BLaER1 (cell line): Measurements from ENCODE around the gene GDF15.

Source experiments
- H3K27ac ChIP-seq: shearing (Covaris generic); formaldehyde crosslinking; 2 replicates; pipeline ENCODE4 v1.8.1; 2022
- H3K27me3 ChIP-seq: shearing (Covaris generic); formaldehyde crosslinking; 2 replicates; pipeline ENCODE4 v1.8.1; 2022
- H3K36me3 ChIP-seq: shearing (Covaris generic); formaldehyde crosslinking; 2 replicates; pipeline ENCODE4 v1.8.1; 2022
- H3K4me1 ChIP-seq: shearing (Covaris generic); formaldehyde crosslinking; 2 replicates; pipeline ENCODE4 v1.8.1; 2022
- H3K4me2 ChIP-seq: shearing (Covaris generic); formaldehyde crosslinking; 2 replicates; pipeline ENCODE4 v1.8.1; 2022
- H3K4me3 ChIP-seq: shearing (Covaris generic); formaldehyde crosslinking; 2 replicates; pipeline ENCODE4 v1.8.1; 2022
- H3K9ac ChIP-seq: shearing (Covaris generic); formaldehyde crosslinking; 2 replicates; pipeline ENCODE4 v1.8.1; 2022
- H3K9me3 ChIP-seq: shearing (Covaris generic); formaldehyde crosslinking; 2 replicates; pipeline ENCODE4 v1.8.1; 2022
- H4K20me1 ChIP-seq: shearing (Covaris generic); formaldehyde crosslinking; 2 replicates; pipeline ENCODE4 v1.8.1; 2022
- Cebpa-rat ChIP-seq: shearing (Covaris generic); IDR thresholded peaks from 2 replicates; pipeline ENCODE4 v1.8.1; 2022

GDF15 gene

GRCh38 chr19:18390065-18390907 lies 4.3 kb downstream of the GDF15 start:
- TF ChIP-seq Cebpa-rat, result no peak
- Histone ChIP-seq H3K27me3 (peaks cover 43% of the 10 kb centered on the region; the same call in 1 of the 2 replicates), H3K9ac (no peak overlapping the region), H4K20me1 (no peaks in the 10 kb centered on the region), H3K9me3 (no peaks in the 10 kb centered on the region), H3K4me1 (peaks cover 37% of the 10 kb centered on the region), H3K4me2 (no peak overlapping the region), H3K36me3 (no peaks in the 10 kb centered on the region), H3K27ac (no peak overlapping the region), H3K4me3 (no peak overlapping the region)

- peaks cover 41% of the 10 kb centered on the region; the same call in 1 of the 2 replicates for H3K27me3 ChIP-seq
- H4K20me1 ChIP-seq, result no peaks in the 10 kb centered on the region
Measured at GRCh38 chr19:18391509-18392075, 5.6 kb downstream of the GDF15 start.

GRCh38 chr19:18392417-18392816 lies 6.5 kb downstream of the GDF15 start:
- Histone ChIP-seq H3K36me3 (no peaks in the 10 kb centered on the region), H4K20me1 (no peaks in the 10 kb centered on the region), H3K4me1 (peaks cover 34% of the 10 kb centered on the region), H3K27ac (no peak overlapping the region), H3K27me3 (peaks cover 39% of the 10 kb centered on the region; the same call in 1 of the 2 replicates), H3K4me2 (peak overlapping the region; percentile 40), H3K9me3 (no peaks in the 10 kb centered on the region), H3K9ac (no peak overlapping the region), H3K4me3 (no peak overlapping the region)
- no peak for TF ChIP-seq Cebpa-rat

More at GRCh38 chr19:18391509-18392075, 5.6 kb downstream of the GDF15 start:
- no peaks in the 10 kb centered on the region for H3K9me3 ChIP-seq
- no peak overlapping the region for H3K4me3 ChIP-seq
- no peak overlapping the region for H3K27ac ChIP-seq
- no peak for TF ChIP-seq Cebpa-rat
- H3K4me1 ChIP-seq, result peaks cover 36% of the 10 kb centered on the region
- H3K9ac ChIP-seq, result no peak overlapping the region
- H3K4me2 ChIP-seq, result no peak overlapping the region
- no peaks in the 10 kb centered on the region for H3K36me3 ChIP-seq

- no peak overlapping the region for H3K4me3 ChIP-seq
- peaks cover 38% of the 10 kb centered on the region; the same call in 1 of the 2 replicates for H3K27me3 ChIP-seq
- H4K20me1 ChIP-seq, result no peaks in the 10 kb centered on the region
- H3K27ac ChIP-seq, result no peak overlapping the region
- TF ChIP-seq Cebpa-rat, result no peak
- H3K4me1 ChIP-seq, result peaks cover 34% of the 10 kb centered on the region
- H3K9ac ChIP-seq, result no peak overlapping the region
- no peaks in the 10 kb centered on the region for H3K9me3 ChIP-seq
- H3K4me2 ChIP-seq, result peak overlapping the region; percentile 40; the same call in 1 of the 2 replicates
- no peaks in the 10 kb centered on the region for H3K36me3 ChIP-seq
Measured at GRCh38 chr19:18392926-18393325, 7.0 kb downstream of the GDF15 start.

- Histone ChIP-seq H3K9me3 (no peaks in the 10 kb centered on the region), H3K4me1 (peaks cover 26% of the 10 kb centered on the region), H3K27me3 (peaks cover 36% of the 10 kb centered on the region; the same call in 1 of the 2 replicates), H3K4me3 (no peak overlapping the region), H3K27ac (no peak overlapping the region), H3K4me2 (no peak overlapping the region), H3K9ac (no peak overlapping the region), H4K20me1 (no peaks in the 10 kb centered on the region), H3K36me3 (no peaks in the 10 kb centered on the region)
- no peak for TF ChIP-seq Cebpa-rat
Measured at GRCh38 chr19:18393836-18394235, 7.9 kb downstream of the GDF15 start.

GRCh38 chr19:18396471-18397241 lies 10.7 kb downstream of the GDF15 start:
- Histone ChIP-seq H3K4me3 (no peak overlapping the region), H3K9ac (no peak overlapping the region)

GRCh38 chr19:18397242-18398202 lies 11.6 kb downstream of the GDF15 start, which contains the start of gene LRRC25:
LRRC25 (minus strand) TSS chr19:18397622; CDS start chr19:18396963, 659 bp downstream.
- peak within 1 kb of the TSS; percentile 45 for H3K4me2 ChIP-seq
- no peaks in the 10 kb centered on the region for H3K36me3 ChIP-seq
- TF ChIP-seq Cebpa-rat, result no peak
- no peak within 1 kb of the TSS for H3K4me3 ChIP-seq
- H3K9ac ChIP-seq, result no peak within 1 kb of the TSS
- no peaks in the 10 kb centered on the region for H3K9me3 ChIP-seq
- no peak within 1 kb of the TSS for H3K27ac ChIP-seq
- H4K20me1 ChIP-seq, result no peaks in the 10 kb centered on the region
- peaks cover 31% of the 10 kb centered on the region for H3K4me1 ChIP-seq
- H3K27me3 ChIP-seq, result peaks cover 12% of the 10 kb centered on the region; the same call in 1 of the 2 replicates

More at GRCh38 chr19:18396471-18397241, 10.7 kb downstream of the GDF15 start:
- H3K9me3 ChIP-seq, result no peaks in the 10 kb centered on the region
- peak overlapping the region; percentile 45 for H3K4me2 ChIP-seq
- H3K27me3 ChIP-seq, result peaks cover 21% of the 10 kb centered on the region; the same call in 1 of the 2 replicates
- H3K4me1 ChIP-seq, result peaks cover 28% of the 10 kb centered on the region
- H4K20me1 ChIP-seq, result no peaks in the 10 kb centered on the region
- TF ChIP-seq Cebpa-rat, result no peak
- H3K27ac ChIP-seq, result no peak overlapping the region
- no peaks in the 10 kb centered on the region for H3K36me3 ChIP-seq

- H3K27ac ChIP-seq, result no peak overlapping the region
- no peak for TF ChIP-seq Cebpa-rat
- H3K9ac ChIP-seq, result no peak overlapping the region
Measured at GRCh38 chr19:18399008-18399407, 13.1 kb downstream of the GDF15 start.

More at GRCh38 chr19:18399008-18399407, 13.1 kb downstream of the GDF15 start:
- H3K36me3 ChIP-seq, result no peaks in the 10 kb centered on the region
- no peaks in the 10 kb centered on the region for H3K9me3 ChIP-seq
- no peaks in the 10 kb centered on the region for H4K20me1 ChIP-seq
- no peak overlapping the region for H3K4me3 ChIP-seq
- H3K27me3 ChIP-seq, result peaks cover 10% of the 10 kb centered on the region; the same call in 1 of the 2 replicates
- no peak overlapping the region for H3K4me2 ChIP-seq
- H3K4me1 ChIP-seq, result peaks cover 41% of the 10 kb centered on the region
